A549 treated with Mapracorat at 1 μM for 4 hours (cell line): ENCODE data around the gene CDC42BPA. TPM values are rescaled to one million over a fixed set of nuclear protein-coding genes. Genes with fewer than 3 reads are reported as not detected.

Experiments used
- total RNA-seq: library from RNA; stranded (reverse); fragments of 200-300 nt; extraction: Qiagen RNA extraction; gene quantifications from 5 replicates; pipeline ENCODE4 v1.2.3, GENCODE V29; 2022

CDC42BPA gene, protein sequence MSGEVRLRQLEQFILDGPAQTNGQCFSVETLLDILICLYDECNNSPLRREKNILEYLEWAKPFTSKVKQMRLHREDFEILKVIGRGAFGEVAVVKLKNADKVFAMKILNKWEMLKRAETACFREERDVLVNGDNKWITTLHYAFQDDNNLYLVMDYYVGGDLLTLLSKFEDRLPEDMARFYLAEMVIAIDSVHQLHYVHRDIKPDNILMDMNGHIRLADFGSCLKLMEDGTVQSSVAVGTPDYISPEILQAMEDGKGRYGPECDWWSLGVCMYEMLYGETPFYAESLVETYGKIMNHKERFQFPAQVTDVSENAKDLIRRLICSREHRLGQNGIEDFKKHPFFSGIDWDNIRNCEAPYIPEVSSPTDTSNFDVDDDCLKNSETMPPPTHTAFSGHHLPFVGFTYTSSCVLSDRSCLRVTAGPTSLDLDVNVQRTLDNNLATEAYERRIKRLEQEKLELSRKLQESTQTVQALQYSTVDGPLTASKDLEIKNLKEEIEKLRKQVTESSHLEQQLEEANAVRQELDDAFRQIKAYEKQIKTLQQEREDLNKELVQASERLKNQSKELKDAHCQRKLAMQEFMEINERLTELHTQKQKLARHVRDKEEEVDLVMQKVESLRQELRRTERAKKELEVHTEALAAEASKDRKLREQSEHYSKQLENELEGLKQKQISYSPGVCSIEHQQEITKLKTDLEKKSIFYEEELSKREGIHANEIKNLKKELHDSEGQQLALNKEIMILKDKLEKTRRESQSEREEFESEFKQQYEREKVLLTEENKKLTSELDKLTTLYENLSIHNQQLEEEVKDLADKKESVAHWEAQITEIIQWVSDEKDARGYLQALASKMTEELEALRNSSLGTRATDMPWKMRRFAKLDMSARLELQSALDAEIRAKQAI (N-terminal part only)
- 8.2 to 10.2 TPM (median 10.1 TPM) in 5 replicates for total RNA-seq

DNA sequence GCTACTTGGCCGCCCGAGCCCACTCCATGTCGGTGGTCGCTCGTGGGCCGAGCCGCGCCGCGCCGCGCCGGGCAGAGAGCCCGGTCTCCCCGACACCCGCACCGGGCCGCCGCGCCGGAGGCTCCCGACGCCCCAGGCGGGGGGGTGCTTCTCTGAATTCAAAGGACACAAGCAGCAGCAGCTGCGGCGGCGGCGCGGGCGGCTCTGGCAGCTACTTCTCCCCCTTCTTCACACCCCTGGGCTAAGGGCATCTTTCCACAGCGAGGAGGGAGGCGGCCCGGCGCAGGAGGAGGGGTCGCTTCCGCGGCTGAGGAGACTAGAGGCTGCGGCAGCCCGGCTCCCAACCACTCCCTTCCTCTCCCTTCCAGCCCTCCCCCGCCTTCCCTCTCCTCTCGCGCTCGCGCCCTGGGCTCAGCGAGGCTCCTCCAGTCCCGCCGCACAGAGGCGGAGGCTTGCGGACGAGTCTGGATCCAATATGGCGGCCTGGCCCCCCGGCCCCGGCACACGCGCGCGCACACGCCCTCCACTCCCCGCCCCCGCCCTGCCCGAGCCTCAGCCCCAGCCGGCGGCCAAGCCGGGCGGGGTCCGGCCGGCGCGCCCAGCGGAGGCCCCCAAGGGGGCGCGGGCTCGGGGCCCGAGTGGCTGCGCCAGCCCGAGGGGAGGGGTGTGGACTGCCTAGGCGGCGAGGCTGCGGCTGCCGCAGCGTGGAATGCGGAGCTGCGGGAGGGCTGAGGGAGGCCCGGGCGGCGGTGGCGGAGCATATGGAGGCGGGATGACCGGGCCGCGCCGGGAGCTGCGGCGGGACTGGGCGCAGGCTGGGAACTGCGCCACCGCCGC, at the start of gene CDC42BPA:
CDC42BPA (minus strand) TSS at position 477 of the 837 bp plus-strand sequence. CDS start 1,310 bp downstream, outside the sequence.

DNA sequence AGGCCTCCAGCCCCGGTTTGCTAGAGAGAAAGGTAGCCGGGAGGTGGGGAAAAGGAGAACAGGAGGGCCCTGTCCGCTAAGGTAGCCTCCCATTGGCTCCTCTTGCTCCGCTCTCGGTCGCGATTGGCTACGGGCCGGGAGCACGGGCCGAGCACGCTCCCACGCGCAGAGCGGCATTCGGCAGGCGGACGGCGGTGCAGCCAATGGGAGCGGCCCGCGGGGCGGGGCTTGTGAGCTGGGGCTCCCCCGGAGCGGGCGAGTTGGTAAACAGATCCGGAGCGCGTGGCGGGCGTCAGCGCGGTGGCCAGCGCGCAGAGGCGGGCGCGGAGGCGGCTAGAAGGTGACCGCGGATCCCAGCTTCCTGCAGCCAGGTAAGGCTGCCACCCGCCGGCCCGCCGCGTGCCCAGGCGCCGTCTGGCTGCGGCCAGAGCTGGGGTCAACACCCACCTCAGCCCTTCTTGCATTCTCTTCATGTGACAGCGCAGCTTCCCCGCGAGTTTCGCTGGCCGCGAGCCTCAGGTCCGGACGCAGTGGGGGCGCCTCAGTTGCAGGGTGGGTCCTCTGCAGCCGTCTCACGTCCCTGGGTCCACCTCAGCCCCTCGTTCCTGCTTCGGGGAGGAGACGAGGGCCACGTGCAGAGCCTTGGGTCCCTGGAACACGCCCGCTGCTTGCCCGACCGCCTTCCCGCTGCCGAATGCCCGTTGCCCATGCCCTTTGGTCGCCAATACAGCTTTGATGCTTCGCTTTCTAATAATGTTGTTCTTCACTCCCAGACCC, 378.1 kb downstream of the CDC42BPA start, which contains the start of gene COQ8A:
COQ8A (plus strand) TSS at position 266 of the 777 bp plus-strand sequence. CDS start 21,092 bp downstream, outside the sequence.

Other genes with a start within 250 kb of the CDC42BPA start
- 1.1 to 2.4 TPM (median 1.7 TPM) in 5 replicates for gene ZNF678, start 245.1 kb upstream of the CDC42BPA start, total RNA-seq